GM21619 (cell line): Measurements from ENCODE around the gene P2RX5.
"Not testable (repeated sequence)": the region's sequence is repeated elsewhere in the genome, so short reads cannot be mapped to it uniquely, and the experiment has no call there.

Source experiments
- ATAC-seq: cut with Tn5 transposase; IDR thresholded peaks from one replicate; pipeline ENCODE4 v1.9.1; 2021; ENCODE audit not compliant: unreplicated experiment

P2RX5 gene

GRCh38 chr17:3695723-3696411, at the start of gene P2RX5:
Gene P2RX5, minus strand, starts transcription at chr17:3696155. Its CDS starts 150 bp downstream, at chr17:3696005.
- no peak for ATAC-seq

- ATAC-seq, result no peak
These were observed 49.1 kb upstream of the P2RX5 start for GRCh38 chr17:3745071-3745470.

- ATAC-seq, result no peak
These were observed 48.1 kb upstream of the P2RX5 start for GRCh38 chr17:3744014-3744413.

GRCh38 chr17:3740611-3741073, 44.7 kb upstream of the P2RX5 start:
- ATAC-seq, result no peak

GRCh38 chr17:3739422-3740124, 43.6 kb upstream of the P2RX5 start:
- no peak for ATAC-seq

- ATAC-seq, result no peak
These were observed 42.8 kb upstream of the P2RX5 start for GRCh38 chr17:3738562-3739295.

GRCh38 chr17:3735515-3735914, 39.6 kb upstream of the P2RX5 start:
- no peak for ATAC-seq

GRCh38 chr17:3734911-3735276, 38.9 kb upstream of the P2RX5 start:
- not testable (repeated sequence) for ATAC-seq

GRCh38 chr17:3732210-3732621, 36.3 kb upstream of the P2RX5 start:
- peak; percentile 79 for ATAC-seq

GRCh38 chr17:3730881-3731429, 35.0 kb upstream of the P2RX5 start:
- ATAC-seq, result no peak

- ATAC-seq, result no peak
These were observed 33.9 kb upstream of the P2RX5 start for GRCh38 chr17:3729881-3730280.

- ATAC-seq, result not testable (repeated sequence)
These were observed 32.1 kb upstream of the P2RX5 start for GRCh38 chr17:3728099-3728498.

- no peak for ATAC-seq
These were observed 31.1 kb upstream of the P2RX5 start for GRCh38 chr17:3727041-3727440.

GRCh38 chr17:3724378-3725077, 28.6 kb upstream of the P2RX5 start:
- ATAC-seq, result no peak

- ATAC-seq, result peak; percentile 82
These were observed 27.8 kb upstream of the P2RX5 start, which contains the start of gene HASPIN for GRCh38 chr17:3723556-3724377. Gene HASPIN, plus strand, starts transcription at chr17:3723903. Its CDS starts 33 bp downstream, at chr17:3723936.

- no peak for ATAC-seq
These were observed 27.2 kb upstream of the P2RX5 start for GRCh38 chr17:3723188-3723555.

GRCh38 chr17:3722716-3723115, 26.8 kb upstream of the P2RX5 start:
- ATAC-seq, result no peak

- no peak for ATAC-seq
These were observed 23.3 kb upstream of the P2RX5 start for GRCh38 chr17:3719265-3719664.

GRCh38 chr17:3718201-3718600, 22.2 kb upstream of the P2RX5 start:
- no peak for ATAC-seq

GRCh38 chr17:3715296-3715695, 19.3 kb upstream of the P2RX5 start:
- ATAC-seq, result no peak
